Measurements from ENCODE around the gene TERT. TPM values are rescaled to one million over a fixed set of nuclear protein-coding genes. Genes with fewer than 3 reads are reported as not detected.

Gene TERT
- total and polyA plus RNA-seq, 2 of the 4 experiments (the other 2 are of a cell fraction), result not detected

DNA sequence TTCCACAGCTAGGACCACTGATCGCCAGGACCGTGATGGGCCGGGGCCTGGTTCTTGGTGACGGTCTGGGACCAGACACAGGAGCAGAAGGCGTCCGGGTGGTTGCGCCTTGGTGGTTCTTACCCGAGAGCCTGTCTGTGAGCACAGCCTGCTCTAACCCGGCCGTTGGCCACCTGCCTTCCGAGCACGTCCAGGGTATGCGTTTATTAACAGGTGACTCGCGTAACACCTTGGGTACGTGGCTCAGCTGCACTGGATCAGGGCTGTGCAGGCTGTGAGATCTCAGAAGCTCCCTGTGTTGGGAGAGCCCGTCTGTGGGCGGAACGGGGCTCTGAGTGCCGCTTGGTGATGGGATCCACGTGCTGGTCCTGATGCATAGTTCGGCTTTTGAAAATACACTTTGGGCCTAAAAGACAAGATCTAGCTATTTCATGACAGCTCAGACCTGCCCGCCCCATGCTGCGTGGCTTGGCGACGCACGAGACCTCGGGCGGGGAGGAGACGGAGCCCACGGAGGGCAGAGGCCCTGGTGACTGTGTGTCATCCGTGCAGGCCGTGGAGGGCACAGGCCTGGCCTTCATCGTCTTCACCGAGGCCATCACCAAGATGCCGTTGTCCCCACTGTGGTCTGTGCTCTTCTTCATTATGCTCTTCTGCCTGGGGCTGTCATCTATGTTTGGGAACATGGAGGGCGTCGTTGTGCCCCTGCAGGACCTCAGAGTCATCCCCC lies 76.4 kb downstream of the TERT start:
- Histone ChIP-seq H3K9me3 (ENCODE audit: control insufficient read depth, insufficient read depth, low read length) (peaks cover 24% of the 10 kb centered on the region), H3K56ac (ENCODE audit: extremely low read depth, insufficient read depth, low read length) (no peak overlapping the region), H3K4me1 (ENCODE audit: control insufficient read depth, insufficient read depth, low read length) (no peaks in the 10 kb centered on the region), H4K91ac (ENCODE audit: insufficient read depth, low read depth, low read length) (no peak overlapping the region), H3K27me3 (ENCODE audit: control insufficient read depth, insufficient read depth, low read length) (no peaks in the 10 kb centered on the region; the same call in 1 of the 2 replicates), H3K4me3 (ENCODE audit: insufficient read depth, low read depth, low read length) (no peak overlapping the region), H2BK5ac (ENCODE audit: low read depth, low read length, poor library complexity, severe bottlenecking) (no peak overlapping the region), H2AK9ac (replicated peaks; ENCODE audit: low read depth, low read length, poor library complexity) (no peak overlapping the region), H3K4ac (ENCODE audit: low read depth, low read length) (no peak overlapping the region), H3K23ac (ENCODE audit: low read depth, low read length) (no peak overlapping the region), H3K9ac (ENCODE audit: low read depth, low read length) (no peak overlapping the region), H4K20me1 (ENCODE audit: insufficient read depth, low read length) (no peaks in the 10 kb centered on the region), H3K9me1 (ENCODE audit: insufficient read depth, low read length) (no peaks in the 10 kb centered on the region), H2BK15ac (ENCODE audit: low read depth, low read length) (no peak overlapping the region), H3K4me2 (ENCODE audit: low read depth, low read length) (no peak overlapping the region), H3K36me3 (ENCODE audit: control insufficient read depth, insufficient read depth, low read length) (no peaks in the 10 kb centered on the region), H3K14ac (replicated peaks; ENCODE audit: low read depth, low read length) (no peak overlapping the region), H3K27ac (ENCODE audit: insufficient read depth, low read length) (no peak overlapping the region), H3K18ac (ENCODE audit: low read depth, low read length) (no peak overlapping the region), H2AK5ac (ENCODE audit: low read depth, low read length) (no peak overlapping the region), H4K8ac (ENCODE audit: low read depth in 2 of 2, low read length in 2 of 2) (no peak overlapping the region), H4K5ac (ENCODE audit: low read depth, low read length) (no peak overlapping the region), H2AFZ (replicated peaks; ENCODE audit: low read length, poor library complexity) (no peak overlapping the region), H2BK20ac (ENCODE audit: low read depth, low read length) (no peak overlapping the region), H3K79me1 (ENCODE audit: low read depth in 1 of 2, low read length in 2 of 2) (no peaks in the 10 kb centered on the region), H2BK120ac (ENCODE audit: low read depth, low read length) (no peak overlapping the region)
- CTCF ChIA-PET, result no interaction called here
- POLR2A ChIA-PET (ENCODE audit: unreplicated experiment), result no interaction called here
- dilution Hi-C loops (cut with HindIII; ENCODE audit: low sequenced_read_pairs, unreplicated experiment), result no loop called here
- ATAC-seq (ENCODE audit: low read depth), result no peak
- intact Hi-C loops (cut with micrococcal nuclease), result no loop called here
- WGBS, 2 experiments (ENCODE audit: extremely low coverage in 2 of 2, insufficient read length in 1 of 2), result 87% methylated on average over 18 of the region's 38 CpGs; no CpG with 5 or more reads in 1 of the 2 experiments
- no peak for DNase-seq
- no TSS peak for BruUV-seq (replicated peaks)
- TF ChIP-seq, protein P1, sequence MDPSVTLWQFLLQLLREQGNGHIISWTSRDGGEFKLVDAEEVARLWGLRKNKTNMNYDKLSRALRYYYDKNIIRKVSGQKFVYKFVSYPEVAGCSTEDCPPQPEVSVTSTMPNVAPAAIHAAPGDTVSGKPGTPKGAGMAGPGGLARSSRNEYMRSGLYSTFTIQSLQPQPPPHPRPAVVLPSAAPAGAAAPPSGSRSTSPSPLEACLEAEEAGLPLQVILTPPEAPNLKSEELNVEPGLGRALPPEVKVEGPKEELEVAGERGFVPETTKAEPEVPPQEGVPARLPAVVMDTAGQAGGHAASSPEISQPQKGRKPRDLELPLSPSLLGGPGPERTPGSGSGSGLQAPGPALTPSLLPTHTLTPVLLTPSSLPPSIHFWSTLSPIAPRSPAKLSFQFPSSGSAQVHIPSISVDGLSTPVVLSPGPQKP (IDR thresholded peaks at IDR 0.05; ENCODE audit: borderline replicate concordance, low read depth, low read length), result no peak
- TF ChIP-seq RAD21 (IDR thresholded peaks at IDR 0.05; ENCODE audit: low read length) (no peak), RCOR1 (IDR thresholded peaks at IDR 0.05; ENCODE audit: insufficient replicate concordance, low read length) (no peak), POLR2A (IDR thresholded peaks at IDR 0.05; ENCODE audit: low read depth, low read length) (no peak), MXI1 (IDR thresholded peaks at IDR 0.05; ENCODE audit: borderline replicate concordance, low read depth, low read length) (no peak), NFE2L2 (IDR thresholded peaks at IDR 0.05; ENCODE audit: low read depth, low read length) (no peak), RFX5 (IDR thresholded peaks at IDR 0.05; ENCODE audit: low read depth, low read length) (no peak), CEBPB (IDR thresholded peaks at IDR 0.05; ENCODE audit: low read depth, low read length) (no peak), FOS (IDR thresholded peaks at IDR 0.05; ENCODE audit: low read depth, low read length) (no peak)
- in situ Hi-C loops (cut with MboI; ENCODE audit: low sequenced_read_pairs), result no loop called here
